Endothelial cell (in vitro differentiated cells): Measurements from ENCODE around the gene CBFA2T3. TPM values are rescaled to one million over a fixed set of nuclear protein-coding genes. Genes with fewer than 3 reads are reported as not detected.

Experiments
- DNase-seq: peaks from one replicate; pipeline ENCODE4 v3.0.0; 2021; ENCODE audit warnings: low spot score
- H3K27ac Mint-ChIP-seq: one replicate; pipeline ENCODE4 v1.8.0; 2021; ENCODE audit warnings: mixed read lengths, inconsistent platforms; ENCODE audit not compliant: unreplicated experiment
- H3K27me3 Mint-ChIP-seq: one replicate; pipeline ENCODE4 v1.8.0; 2021; ENCODE audit warnings: mild to moderate bottlenecking, moderate library complexity, mixed read lengths, inconsistent platforms; ENCODE audit not compliant: unreplicated experiment
- H3K36me3 Mint-ChIP-seq: one replicate; pipeline ENCODE4 v1.8.0; 2021; ENCODE audit warnings: mild to moderate bottlenecking, low read depth, mixed read lengths, inconsistent platforms; ENCODE audit not compliant: unreplicated experiment
- H3K4me1 Mint-ChIP-seq: one replicate; pipeline ENCODE4 v1.8.0; 2021; ENCODE audit warnings: mild to moderate bottlenecking, mixed read lengths, inconsistent platforms; ENCODE audit not compliant: unreplicated experiment
- H3K4me3 Mint-ChIP-seq: one replicate; pipeline ENCODE4 v1.8.0; 2021; ENCODE audit warnings: mild to moderate bottlenecking, mixed read lengths, inconsistent platforms; ENCODE audit not compliant: unreplicated experiment
- H3K9me3 Mint-ChIP-seq: one replicate; pipeline ENCODE4 v1.8.0; 2021; ENCODE audit warnings: mixed read lengths, inconsistent platforms; ENCODE audit not compliant: unreplicated experiment
- total RNA-seq: library from RNA; stranded (reverse); fragmentation: NEBNext Ultra II Directional; extraction: Animal tissue kit (Norgen Biotek cat#: 25700); gene quantifications from one replicate; pipeline ENCODE4 v1.2.1, GENCODE V29; 2021; ENCODE audit not compliant: unreplicated experiment
- TF ChIP-seq, protein P1 (sequence below): fragments of 200-600 bp; sonication (generic); IDR thresholded peaks from one replicate; pipeline ENCODE4 v1.5.0; 2021; ENCODE audit warnings: antibody characterized with exemption; ENCODE audit not compliant: unreplicated experiment

Gene CBFA2T3
- total RNA-seq, 1 donor from 2014 or later = 1.6 TPM

DNA sequence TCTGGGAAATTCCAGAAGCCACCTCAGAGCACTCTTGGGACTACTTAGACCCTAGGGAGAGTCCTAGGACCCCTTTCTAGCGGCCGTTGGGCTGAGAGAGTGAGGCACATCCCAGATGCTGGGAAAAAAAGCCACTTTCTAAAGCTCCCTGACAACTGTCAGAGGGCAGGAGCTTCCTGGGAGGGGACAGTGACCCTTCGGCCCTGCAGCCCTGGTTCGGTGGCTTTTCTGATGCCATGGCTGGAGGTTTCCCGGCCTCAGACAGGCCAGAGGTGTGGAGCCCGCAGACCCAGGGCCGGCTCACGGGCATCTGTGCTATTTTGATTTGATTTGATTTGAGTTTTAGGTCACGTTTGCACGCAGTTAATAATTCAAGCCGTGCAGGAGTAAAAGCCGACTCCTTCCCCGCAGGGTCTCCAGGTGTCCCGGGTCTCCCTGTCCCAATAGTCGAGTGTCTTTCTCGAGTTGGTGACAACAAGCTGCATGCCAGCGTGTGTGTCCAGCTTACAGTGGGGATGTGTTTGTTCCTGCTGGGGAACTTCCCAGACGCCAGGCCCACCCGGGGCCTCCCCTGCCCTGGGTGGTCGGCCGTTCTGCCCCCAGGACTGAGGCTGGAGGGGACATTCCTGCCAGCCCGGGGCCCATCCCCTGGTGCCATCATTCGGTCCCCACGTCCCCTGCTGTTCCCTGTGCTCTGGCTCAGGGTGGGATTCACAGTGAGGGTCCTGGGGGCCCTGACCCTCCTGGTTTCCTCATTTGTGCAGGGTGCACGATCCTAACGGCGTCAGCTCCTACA lies 1.0 kb upstream of the CBFA2T3 start:
- TF ChIP-seq, protein P1, sequence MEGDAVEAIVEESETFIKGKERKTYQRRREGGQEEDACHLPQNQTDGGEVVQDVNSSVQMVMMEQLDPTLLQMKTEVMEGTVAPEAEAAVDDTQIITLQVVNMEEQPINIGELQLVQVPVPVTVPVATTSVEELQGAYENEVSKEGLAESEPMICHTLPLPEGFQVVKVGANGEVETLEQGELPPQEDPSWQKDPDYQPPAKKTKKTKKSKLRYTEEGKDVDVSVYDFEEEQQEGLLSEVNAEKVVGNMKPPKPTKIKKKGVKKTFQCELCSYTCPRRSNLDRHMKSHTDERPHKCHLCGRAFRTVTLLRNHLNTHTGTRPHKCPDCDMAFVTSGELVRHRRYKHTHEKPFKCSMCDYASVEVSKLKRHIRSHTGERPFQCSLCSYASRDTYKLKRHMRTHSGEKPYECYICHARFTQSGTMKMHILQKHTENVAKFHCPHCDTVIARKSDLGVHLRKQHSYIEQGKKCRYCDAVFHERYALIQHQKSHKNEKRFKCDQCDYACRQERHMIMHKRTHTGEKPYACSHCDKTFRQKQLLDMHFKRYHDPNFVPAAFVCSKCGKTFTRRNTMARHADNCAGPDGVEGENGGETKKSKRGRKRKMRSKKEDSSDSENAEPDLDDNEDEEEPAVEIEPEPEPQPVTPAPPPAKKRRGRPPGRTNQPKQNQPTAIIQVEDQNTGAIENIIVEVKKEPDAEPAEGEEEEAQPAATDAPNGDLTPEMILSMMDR = no peak
- H3K36me3 Mint-ChIP-seq = no peaks in the 10 kb centered on the region
- no peak overlapping the region for H3K4me3 Mint-ChIP-seq
- H3K4me1 Mint-ChIP-seq = peaks cover 2% of the 10 kb centered on the region
- H3K9me3 Mint-ChIP-seq = no peaks in the 10 kb centered on the region
- H3K27ac Mint-ChIP-seq = no peak overlapping the region
- DNase-seq = no peak
- H3K27me3 Mint-ChIP-seq = peaks cover 6% of the 10 kb centered on the region

DNA sequence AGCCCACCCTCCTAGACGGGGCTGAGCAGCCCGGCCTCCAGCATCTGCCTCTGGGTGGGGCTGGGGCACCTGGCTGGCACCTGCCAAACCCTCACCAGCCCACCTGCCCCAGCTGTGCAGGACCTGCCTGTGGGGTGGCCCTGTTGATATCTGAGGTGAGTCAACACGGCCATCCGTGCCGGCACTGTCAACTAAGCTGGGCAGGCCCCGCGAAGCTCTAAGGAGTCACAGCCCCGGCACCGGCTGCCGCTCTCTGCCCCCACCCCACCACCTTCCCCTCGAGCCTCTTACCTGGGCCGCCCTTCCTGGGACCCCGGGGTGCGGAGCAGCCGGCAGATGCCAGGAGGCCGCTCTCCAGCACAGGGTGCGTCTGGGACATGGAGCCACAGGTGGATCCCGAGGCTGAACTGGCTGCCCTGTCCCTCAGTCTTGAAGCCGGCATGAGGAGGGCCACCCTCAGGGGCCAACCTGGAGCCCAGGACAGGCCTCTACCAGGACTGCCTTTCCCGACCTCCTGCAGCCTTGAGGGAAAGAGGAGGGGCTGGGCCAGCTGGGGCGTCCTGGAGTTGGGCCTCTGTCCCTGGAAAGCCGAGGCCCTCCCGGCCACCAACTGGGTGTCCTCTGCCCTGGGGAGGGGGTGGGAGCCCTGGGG lies 515 bp downstream of the CBFA2T3 start:
- no peak overlapping the region for H3K27ac Mint-ChIP-seq
- H3K9me3 Mint-ChIP-seq = no peaks in the 10 kb centered on the region
- TF ChIP-seq, protein P1 = no peak
- no peak overlapping the region for H3K4me3 Mint-ChIP-seq
- H3K27me3 Mint-ChIP-seq = peaks cover 7% of the 10 kb centered on the region
- no peaks in the 10 kb centered on the region for H3K36me3 Mint-ChIP-seq
- no peak for DNase-seq
- H3K4me1 Mint-ChIP-seq = peaks cover 2% of the 10 kb centered on the region

DNA sequence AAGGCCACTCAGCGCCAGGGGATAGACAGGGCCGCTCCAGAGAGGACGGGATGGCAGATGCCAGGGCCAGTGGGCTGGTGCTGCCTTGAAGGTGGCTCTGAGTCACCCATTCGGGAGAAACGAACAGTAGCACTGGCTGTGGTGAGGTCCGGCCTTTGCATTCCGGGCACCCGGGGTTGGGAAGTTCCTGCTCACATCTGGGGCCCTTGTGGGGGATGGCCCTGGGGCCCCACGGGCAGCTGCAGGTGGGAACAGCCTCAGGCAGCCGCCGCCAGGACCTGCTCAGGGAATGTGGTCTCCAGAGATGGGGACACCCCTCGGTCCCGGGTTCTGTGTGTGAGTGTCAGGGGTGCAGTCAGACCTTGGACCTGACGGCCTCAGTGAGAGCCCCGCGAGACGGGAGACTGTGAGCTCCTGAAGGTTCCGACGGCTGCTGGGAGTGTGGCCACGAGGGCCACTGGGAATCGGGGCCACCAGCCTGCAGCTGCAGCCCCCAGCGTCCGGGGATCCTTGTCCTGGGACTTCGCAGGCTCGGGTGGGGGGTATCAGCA lies 1.4 kb downstream of the CBFA2T3 start:
- Mint-ChIP-seq H3K36me3 (no peaks in the 10 kb centered on the region), H3K4me3 (no peak overlapping the region), H3K4me1 (peaks cover 2% of the 10 kb centered on the region), H3K9me3 (no peaks in the 10 kb centered on the region), H3K27ac (no peak overlapping the region), H3K27me3 (peaks cover 6% of the 10 kb centered on the region)
- TF ChIP-seq, protein P1 = no peak
- DNase-seq = no peak

DNA sequence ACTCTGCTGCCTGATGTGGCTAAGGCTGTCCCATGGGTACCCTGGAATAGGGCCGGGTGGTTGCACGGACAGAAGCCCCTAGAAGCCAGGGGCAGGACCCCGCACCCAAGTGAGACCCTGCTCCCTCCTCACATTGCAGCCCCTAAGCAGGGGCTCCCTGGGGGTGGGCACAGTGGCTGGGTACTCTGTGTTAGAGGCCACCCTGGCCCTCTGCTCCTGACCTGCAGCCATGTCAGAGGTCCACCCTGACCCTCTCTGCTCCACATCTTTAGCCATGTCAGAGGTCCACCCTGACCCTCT lies 2.1 kb downstream of the CBFA2T3 start:
- no peak for DNase-seq
- Mint-ChIP-seq H3K27me3 (peaks cover 6% of the 10 kb centered on the region), H3K27ac (no peak overlapping the region)

More for the DNA sequence above, 2.1 kb downstream of the CBFA2T3 start:
- TF ChIP-seq, protein P1 = no peak
- peaks cover 2% of the 10 kb centered on the region for H3K4me1 Mint-ChIP-seq
- H3K36me3 Mint-ChIP-seq = no peaks in the 10 kb centered on the region
- no peak overlapping the region for H3K4me3 Mint-ChIP-seq
- no peaks in the 10 kb centered on the region for H3K9me3 Mint-ChIP-seq
